ENCODE data around the gene NVL. TPM values are rescaled to one million over a fixed set of nuclear protein-coding genes. Genes with fewer than 3 reads are reported as not detected.
"Not testable (repeated sequence)": the region's sequence is repeated elsewhere in the genome, so short reads cannot be mapped to it uniquely, and the experiment has no call there.

NVL gene
- total RNA-seq, 2 experiments from 2014 or later: 38.8 to 45.6 TPM

GRCh38 chr1:224331824-224332223 is 1.9 kb upstream of the NVL start:
- CTCF ChIA-PET: interaction anchor here (4.7 kb wide), 1 partner anchor 215 kb away, joined by 54 read pairs; no protein-coding TSS in a partner anchor
- no peaks in the 10 kb centered on the region for H3K27me3 Mint-ChIP-seq
- POLR2A ChIA-PET: interaction anchor here (1.2 kb wide), 1 partner anchor 26 kb away, joined by 3 read pairs; no protein-coding TSS in a partner anchor
- peaks cover 4% of the 10 kb centered on the region for H3K36me3 Mint-ChIP-seq (ENCODE audit: low read depth)
- no peaks in the 10 kb centered on the region for H3K9me3 Mint-ChIP-seq
- peaks cover 55% of the 10 kb centered on the region for H3K4me1 Mint-ChIP-seq
- H3K4me3 Mint-ChIP-seq: no peak overlapping the region
- H3K27ac Mint-ChIP-seq: no peak overlapping the region
- no peak for DNase-seq

- peaks cover 6% of the 10 kb centered on the region for H3K36me3 Mint-ChIP-seq (ENCODE audit: low read depth)
- POLR2A ChIA-PET: no interaction called here
- peaks cover 54% of the 10 kb centered on the region for H3K4me1 Mint-ChIP-seq
These were observed 1.4 kb upstream of the NVL start for GRCh38 chr1:224331326-224331725.

GRCh38 chr1:224329484-224329841 is 509 bp downstream of the NVL start:
- H3K27ac Mint-ChIP-seq: peak overlapping the region; percentile 94
- ChIA-PET POLR2A (interaction anchor here (0.6 to 1.7 kb wide), 12 partner anchors 9 to 215 kb away, joined by 3 to 19 read pairs (median 5); partner anchors contain the start of genes CNIH4, DEGS1, FBXO28 and WDR26), CTCF (interaction anchor here (1.0 to 2.1 kb wide), 8 partner anchors 14 to 223 kb away, joined by 3 to 9 read pairs (median 5); no protein-coding TSS in a partner anchor)
- H3K27me3 Mint-ChIP-seq: no peaks in the 10 kb centered on the region
- peaks cover 12% of the 10 kb centered on the region for H3K36me3 Mint-ChIP-seq (ENCODE audit: low read depth)
- H3K4me3 Mint-ChIP-seq: peak overlapping the region; percentile 88
- H3K9me3 Mint-ChIP-seq: no peaks in the 10 kb centered on the region
- DNase-seq: no peak
- H3K4me1 Mint-ChIP-seq: peaks cover 54% of the 10 kb centered on the region

More at GRCh38 chr1:224331326-224331725, 1.4 kb upstream of the NVL start:
- CTCF ChIA-PET: interaction anchor here (4.7 kb wide), 1 partner anchor 215 kb away, joined by 54 read pairs; no protein-coding TSS in a partner anchor
- DNase-seq: no peak
- H3K4me3 Mint-ChIP-seq: peak overlapping the region; percentile 50
- H3K9me3 Mint-ChIP-seq: no peaks in the 10 kb centered on the region
- no peaks in the 10 kb centered on the region for H3K27me3 Mint-ChIP-seq
- H3K27ac Mint-ChIP-seq: peak overlapping the region; percentile 94

GRCh38 chr1:224328644-224329043 is 1.3 kb downstream of the NVL start:
- peaks cover 46% of the 10 kb centered on the region for H3K4me1 Mint-ChIP-seq
- DNase-seq: no peak
- no peaks in the 10 kb centered on the region for H3K9me3 Mint-ChIP-seq
- peak overlapping the region; percentile 58 for H3K27ac Mint-ChIP-seq
- CTCF ChIA-PET: interaction anchor here (2.1 kb wide), 1 partner anchor 129 kb away, joined by 7 read pairs; no protein-coding TSS in a partner anchor
- POLR2A ChIA-PET: interaction anchor here (1.7 kb wide), 1 partner anchor 29 kb away, joined by 7 read pairs; no protein-coding TSS in a partner anchor
- peaks cover 15% of the 10 kb centered on the region for H3K36me3 Mint-ChIP-seq (ENCODE audit: low read depth)
- H3K4me3 Mint-ChIP-seq: peak overlapping the region; percentile 88
- no peaks in the 10 kb centered on the region for H3K27me3 Mint-ChIP-seq

- H3K9me3 Mint-ChIP-seq: no peaks in the 10 kb centered on the region
- no peaks in the 10 kb centered on the region for H3K27me3 Mint-ChIP-seq
- CTCF ChIA-PET: no interaction called here
- H3K4me3 Mint-ChIP-seq: no peak overlapping the region
- no peak overlapping the region for H3K27ac Mint-ChIP-seq
- peaks cover 27% of the 10 kb centered on the region for H3K36me3 Mint-ChIP-seq (ENCODE audit: low read depth)
- peaks cover 47% of the 10 kb centered on the region for H3K4me1 Mint-ChIP-seq
- no peak for DNase-seq
- POLR2A ChIA-PET: no interaction called here
These were observed 4.0 kb downstream of the NVL start for GRCh38 chr1:224325959-224326358.

- ChIA-PET POLR2A (no interaction called here), CTCF (interaction anchor here (0.6 kb wide), 1 partner anchor 9 kb away, joined by 3 read pairs; no protein-coding TSS in a partner anchor)
- Mint-ChIP-seq H3K27ac (no peak overlapping the region), H3K4me3 (no peak overlapping the region), H3K9me3 (no peaks in the 10 kb centered on the region), H3K36me3 (ENCODE audit: low read depth) (peaks cover 25% of the 10 kb centered on the region), H3K27me3 (no peaks in the 10 kb centered on the region), H3K4me1 (peaks cover 22% of the 10 kb centered on the region)
- no peak for DNase-seq
These were observed 8.3 kb downstream of the NVL start for GRCh38 chr1:224321706-224322105.

- H3K27me3 Mint-ChIP-seq: no peaks in the 10 kb centered on the region
- H3K4me1 Mint-ChIP-seq: peaks cover 11% of the 10 kb centered on the region
- H3K9me3 Mint-ChIP-seq: no peaks in the 10 kb centered on the region
- DNase-seq: no peak
- ChIA-PET POLR2A (no interaction called here), CTCF (no interaction called here)
- peaks cover 43% of the 10 kb centered on the region for H3K36me3 Mint-ChIP-seq (ENCODE audit: low read depth)
- no peak overlapping the region for H3K4me3 Mint-ChIP-seq
- no peak overlapping the region for H3K27ac Mint-ChIP-seq
These were observed 12.5 kb downstream of the NVL start for GRCh38 chr1:224317383-224318045.

- Mint-ChIP-seq H3K9me3 (no peaks in the 10 kb centered on the region), H3K27ac (no peak overlapping the region), H3K27me3 (no peaks in the 10 kb centered on the region), H3K36me3 (ENCODE audit: low read depth) (peaks cover 53% of the 10 kb centered on the region), H3K4me3 (no peak overlapping the region), H3K4me1 (peaks cover 1% of the 10 kb centered on the region)
- ChIA-PET POLR2A (no interaction called here), CTCF (interaction anchor here (0.6 to 1.4 kb wide), 2 partner anchors 10 to 167 kb away, joined by 3 read pairs; no protein-coding TSS in a partner anchor)
- no peak for DNase-seq
These were observed 17.9 kb downstream of the NVL start for GRCh38 chr1:224312025-224312424.

GRCh38 chr1:224311503-224311902 is 18.5 kb downstream of the NVL start:
- POLR2A ChIA-PET, H3K9me3 Mint-ChIP-seq, H3K4me3 Mint-ChIP-seq, H3K27ac Mint-ChIP-seq, DNase-seq, CTCF ChIA-PET, H3K27me3 Mint-ChIP-seq, H3K4me1 Mint-ChIP-seq: not testable (repeated sequence)
- peaks cover 51% of the 10 kb centered on the region for H3K36me3 Mint-ChIP-seq (ENCODE audit: low read depth)

- Mint-ChIP-seq H3K27ac (no peak overlapping the region), H3K4me3 (no peak overlapping the region), H3K36me3 (ENCODE audit: low read depth) (peaks cover 48% of the 10 kb centered on the region), H3K9me3 (no peaks in the 10 kb centered on the region), H3K4me1 (no peaks in the 10 kb centered on the region), H3K27me3 (no peaks in the 10 kb centered on the region)
- ChIA-PET POLR2A (no interaction called here), CTCF (interaction anchor here (0.6 to 0.7 kb wide), 2 partner anchors 93 to 180 kb away, joined by 4 to 5 read pairs; no protein-coding TSS in a partner anchor)
- DNase-seq: no peak
These were observed 21.9 kb downstream of the NVL start for GRCh38 chr1:224308064-224308463.

- ChIA-PET POLR2A (no interaction called here), CTCF (interaction anchor here (1.0 to 1.1 kb wide), 2 partner anchors 11 to 187 kb away, joined by 3 read pairs; no protein-coding TSS in a partner anchor)
- Mint-ChIP-seq H3K9me3 (no peaks in the 10 kb centered on the region), H3K4me1 (no peaks in the 10 kb centered on the region), H3K27me3 (no peaks in the 10 kb centered on the region), H3K4me3 (no peak overlapping the region), H3K36me3 (ENCODE audit: low read depth) (peaks cover 58% of the 10 kb centered on the region), H3K27ac (no peak overlapping the region)
- DNase-seq: no peak
These were observed 25.2 kb downstream of the NVL start for GRCh38 chr1:224304767-224305166.

- Mint-ChIP-seq H3K4me1 (peaks cover 5% of the 10 kb centered on the region), H3K36me3 (ENCODE audit: low read depth) (peaks cover 64% of the 10 kb centered on the region), H3K4me3 (no peak overlapping the region), H3K9me3 (no peaks in the 10 kb centered on the region), H3K27ac (no peak overlapping the region), H3K27me3 (no peaks in the 10 kb centered on the region)
- DNase-seq: no peak
- CTCF ChIA-PET: interaction anchor here (0.6 to 1.5 kb wide), 2 partner anchors 10 to 607 kb away, joined by 3 to 4 read pairs; no protein-coding TSS in a partner anchor
- POLR2A ChIA-PET: no interaction called here
These were observed 27.0 kb downstream of the NVL start for GRCh38 chr1:224302947-224303346.

- Mint-ChIP-seq H3K27ac (no peak overlapping the region), H3K36me3 (ENCODE audit: low read depth) (peaks cover 66% of the 10 kb centered on the region), H3K9me3 (no peaks in the 10 kb centered on the region), H3K4me1 (peaks cover 5% of the 10 kb centered on the region), H3K4me3 (no peak overlapping the region), H3K27me3 (no peaks in the 10 kb centered on the region)
- CTCF ChIA-PET: no interaction called here
- DNase-seq: no peak
- POLR2A ChIA-PET: no interaction called here
These were observed 28.6 kb downstream of the NVL start for GRCh38 chr1:224301391-224301790.

All from activated CD4-positive, alpha-beta memory T cell treated with anti-CD3 and anti-CD28 coated beads, Interleukin-2, amount 10 ng/mL, durations not matched to agents 7 days and 5 days (primary cell).